Measurements from ENCODE around the gene TMCO4.

The TMCO4 gene

DNA sequence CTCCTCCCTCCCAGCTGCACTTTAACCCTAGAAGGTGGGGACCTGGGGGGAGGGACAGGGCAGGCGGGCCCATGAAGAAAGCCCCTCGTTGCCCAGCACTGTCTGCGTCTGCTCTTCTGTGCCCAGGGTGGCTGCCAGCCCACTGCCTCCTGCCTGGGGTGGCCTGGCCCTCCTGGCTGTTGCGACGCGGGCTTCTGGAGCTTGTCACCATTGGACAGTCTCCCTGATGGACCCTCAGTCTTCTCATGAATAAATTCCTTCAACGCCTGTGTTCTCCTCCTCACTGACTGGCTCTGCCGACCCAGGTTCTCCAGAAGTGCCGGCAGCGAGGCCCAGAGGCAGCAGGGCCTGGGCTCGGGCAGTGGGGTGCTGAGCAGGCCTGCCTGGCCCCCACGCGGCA is 141.5 kb downstream of the TMCO4 start:
- no peak for DNase-seq

DNA sequence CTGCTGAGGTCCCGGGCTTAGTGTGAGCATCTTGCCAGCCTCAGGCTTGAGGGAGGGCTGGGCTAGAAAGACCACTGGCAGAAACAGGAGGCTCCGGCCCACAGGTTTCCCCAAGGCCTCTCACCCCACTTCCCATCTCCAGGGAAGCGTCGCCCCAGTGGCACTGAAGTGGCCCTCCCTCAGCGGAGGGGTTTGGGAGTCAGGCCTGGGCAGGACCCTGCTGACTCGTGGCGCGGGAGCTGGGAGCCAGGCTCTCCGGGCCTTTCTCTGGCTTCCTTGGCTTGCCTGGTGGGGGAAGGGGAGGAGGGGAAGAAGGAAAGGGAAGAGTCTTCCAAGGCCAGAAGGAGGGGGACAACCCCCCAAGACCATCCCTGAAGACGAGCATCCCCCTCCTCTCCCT is 142.2 kb downstream of the TMCO4 start:
- no peak for DNase-seq

DNA sequence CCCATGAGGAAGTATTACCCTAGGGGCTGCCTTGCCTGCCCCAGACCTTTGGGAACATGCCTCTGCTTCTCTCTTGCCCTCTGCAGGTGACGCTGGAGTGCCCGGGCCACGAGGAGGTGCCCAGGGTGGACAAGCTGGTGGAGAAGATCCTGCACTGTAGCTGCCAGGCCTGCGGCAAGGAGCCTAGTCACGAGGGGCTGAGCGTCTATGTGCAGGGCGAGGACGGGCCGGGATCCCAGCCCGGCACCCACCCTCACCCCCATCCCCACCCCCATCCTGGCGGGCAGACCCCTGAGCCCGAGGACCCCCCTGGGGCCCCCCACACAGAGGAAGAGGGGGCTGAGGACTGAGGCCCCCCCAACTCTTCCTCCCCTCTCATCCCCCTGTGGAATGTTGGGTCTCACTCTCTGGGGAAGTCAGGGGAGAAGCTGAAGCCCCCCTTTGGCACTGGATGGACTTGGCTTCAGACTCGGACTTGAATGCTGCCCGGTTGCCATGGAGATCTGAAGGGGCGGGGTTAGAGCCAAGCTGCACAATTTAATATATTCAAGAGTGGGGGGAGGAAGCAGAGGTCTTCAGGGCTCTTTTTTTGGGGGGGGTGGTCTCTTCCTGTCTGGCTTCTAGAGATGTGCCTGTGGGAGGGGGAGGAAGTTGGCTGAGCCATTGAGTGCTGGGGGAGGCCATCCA is 142.8 kb downstream of the TMCO4 start:
- DNase-seq, result no peak

DNA sequence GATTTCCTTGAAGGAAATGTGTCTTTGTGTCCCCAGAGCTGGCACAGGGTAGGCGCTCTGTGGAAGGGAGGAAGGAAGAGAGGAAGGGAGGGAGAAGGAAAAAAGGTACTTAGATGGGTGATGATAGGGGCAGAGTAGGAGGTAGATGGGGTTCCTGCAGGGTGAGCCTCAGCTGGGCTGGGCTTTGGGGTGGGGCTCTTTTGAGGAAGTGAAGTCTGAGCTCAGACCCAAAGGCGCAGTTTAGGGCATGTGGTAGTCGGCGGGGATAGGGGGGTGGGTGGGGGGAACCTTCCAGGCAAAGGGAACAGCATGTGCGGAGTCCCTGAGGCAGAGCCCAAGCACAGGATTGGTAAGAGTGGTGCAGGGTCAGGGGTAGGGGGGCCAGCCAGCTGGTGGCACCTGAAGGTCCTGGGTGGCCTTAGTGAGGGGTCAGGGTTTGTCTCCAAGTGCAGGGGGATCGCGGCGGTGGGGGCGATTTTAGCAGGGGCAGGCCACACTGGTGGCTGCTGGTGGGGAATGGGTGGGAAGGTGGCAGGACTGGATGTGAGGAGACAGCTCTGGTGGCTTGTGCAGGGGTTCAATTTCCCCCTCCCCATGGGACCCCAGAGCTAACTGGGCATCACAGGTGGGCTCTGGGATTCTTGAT is 143.5 kb downstream of the TMCO4 start:
- no peak for DNase-seq

GRCh38 chr1:19655718-19656080 is 144.0 kb downstream of the TMCO4 start:
- no peak for DNase-seq

- DNase-seq, result no peak
Observed at GRCh38 chr1:19654886-19655717, 144.6 kb downstream of the TMCO4 start.

DNA sequence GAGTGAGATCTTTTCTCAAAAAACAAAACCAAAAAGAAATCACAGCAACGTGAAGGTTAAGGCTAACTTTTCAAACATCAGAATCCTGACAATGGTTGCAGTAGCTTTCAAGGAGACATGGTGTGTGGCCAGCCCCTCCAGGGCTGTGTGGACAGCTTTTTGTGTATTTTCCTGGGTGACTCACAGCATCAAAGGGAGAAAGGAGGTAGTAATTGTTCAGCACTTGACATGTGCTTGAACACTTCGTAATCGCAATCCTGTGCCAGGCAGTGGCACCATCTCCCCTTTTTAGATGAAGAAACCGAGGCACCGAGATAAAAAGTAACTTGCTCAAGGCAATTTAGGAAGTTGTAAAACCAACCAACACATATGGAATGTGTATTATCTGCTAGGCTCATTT is 145.3 kb downstream of the TMCO4 start:
- no peak for DNase-seq

- peak in 36 of 56 donors; percentile 13 to 65 (median 31) for DNase-seq
Observed at GRCh38 chr1:19651141-19651737, 148.5 kb downstream of the TMCO4 start.

- DNase-seq, result peak in 3 of 56 donors; percentile 14 to 27 (median 21)
Observed at GRCh38 chr1:19650416-19651140, 149.1 kb downstream of the TMCO4 start.

DNA sequence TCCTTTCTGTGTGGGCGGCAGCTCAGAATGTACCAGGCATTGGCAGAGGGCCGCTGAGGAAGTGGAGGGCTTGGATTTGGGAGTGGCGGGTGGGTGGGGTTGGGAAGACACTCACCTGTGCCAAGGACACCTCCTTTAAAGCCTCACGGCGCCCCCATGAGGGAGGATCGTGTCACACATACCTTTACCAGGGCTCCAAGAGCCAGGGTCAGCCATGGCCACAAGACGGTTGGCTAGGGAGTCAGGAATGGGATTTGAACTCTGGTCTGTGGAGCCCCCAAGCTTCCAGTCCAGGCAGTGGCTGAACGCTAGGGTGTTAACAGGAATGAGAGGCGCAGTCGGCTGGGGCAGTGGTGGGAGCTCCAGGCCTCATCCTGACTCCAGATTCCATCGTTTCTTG is 151.0 kb downstream of the TMCO4 start:
- DNase-seq, result peak in 2 of 56 donors; percentile 13 to 19

DNA sequence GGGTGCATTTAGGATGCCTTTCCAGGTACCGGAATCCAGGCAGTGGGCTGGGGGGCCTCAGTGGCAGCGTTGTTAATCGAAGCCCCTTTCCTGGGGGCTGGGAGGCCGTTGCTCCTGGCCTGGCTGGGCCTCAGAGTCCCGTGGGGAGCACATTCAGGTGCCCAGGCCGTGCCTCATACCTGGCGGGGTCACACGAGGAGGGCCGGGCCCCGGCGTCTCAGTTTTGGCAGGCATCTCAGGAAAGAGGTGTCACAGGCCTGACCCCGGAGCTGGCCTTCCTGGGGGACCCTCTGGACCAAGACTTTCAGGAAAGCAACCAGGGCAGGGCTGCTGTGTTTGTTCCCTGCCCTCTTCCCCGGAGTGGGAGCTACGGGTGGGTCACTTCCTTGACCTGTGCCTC is 151.5 kb downstream of the TMCO4 start:
- no peak for DNase-seq

- no peak for DNase-seq
Observed at GRCh38 chr1:19647643-19648042, 152.1 kb downstream of the TMCO4 start.

DNA sequence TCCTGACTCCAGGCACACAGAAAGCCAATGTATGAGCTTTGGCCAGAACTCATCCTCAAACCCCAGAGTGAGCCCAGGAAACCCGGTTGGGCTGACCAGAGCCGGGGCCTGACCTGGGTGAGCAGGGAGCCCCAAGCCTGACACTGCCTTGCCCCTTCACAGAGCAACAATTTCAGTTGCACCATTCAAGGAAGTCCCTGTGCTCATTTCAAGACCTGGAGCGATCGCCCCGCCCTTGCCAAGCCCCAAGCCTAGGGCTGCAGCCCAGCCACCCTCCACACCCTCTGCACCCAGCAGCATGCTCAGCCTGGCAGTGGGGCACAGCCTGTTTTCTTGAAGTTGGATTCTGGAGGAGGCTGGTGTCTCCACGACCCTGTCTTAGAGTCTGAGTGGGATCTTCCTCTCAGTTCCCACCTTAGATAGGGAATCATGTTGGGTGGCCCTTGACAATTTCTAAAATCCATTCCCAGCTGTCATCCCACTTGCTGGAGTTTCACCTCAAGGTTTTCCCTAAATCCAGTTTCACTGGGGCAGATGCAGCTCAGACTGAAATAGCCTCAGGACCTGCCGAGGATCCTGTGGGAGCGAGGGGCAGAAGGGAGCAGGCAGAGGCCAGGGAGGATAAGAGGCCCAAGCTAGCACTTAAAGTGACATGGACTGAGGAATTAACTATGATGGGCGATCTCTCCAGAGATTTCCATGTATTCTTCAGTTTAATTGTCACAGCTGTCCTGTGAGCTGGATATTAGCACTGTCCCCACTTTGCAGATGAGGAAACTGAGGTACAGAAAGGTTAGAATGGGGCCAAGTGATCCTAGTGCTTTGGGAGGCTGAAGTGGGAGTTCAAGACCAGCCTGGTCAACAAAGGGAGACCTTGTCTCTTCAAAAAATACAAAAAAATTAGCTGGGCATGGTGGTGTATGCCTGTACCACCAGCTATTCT is 153.1 kb downstream of the TMCO4 start:
- no peak for DNase-seq

- no peak for DNase-seq
Observed at GRCh38 chr1:19645411-19646251, 154.1 kb downstream of the TMCO4 start.

GRCh38 chr1:19644681-19645410 is 154.9 kb downstream of the TMCO4 start:
- DNase-seq, result peak in 2 of 56 donors; percentile 17 to 50

GRCh38 chr1:19644395-19644680 is 155.4 kb downstream of the TMCO4 start:
- DNase-seq, result no peak

DNA sequence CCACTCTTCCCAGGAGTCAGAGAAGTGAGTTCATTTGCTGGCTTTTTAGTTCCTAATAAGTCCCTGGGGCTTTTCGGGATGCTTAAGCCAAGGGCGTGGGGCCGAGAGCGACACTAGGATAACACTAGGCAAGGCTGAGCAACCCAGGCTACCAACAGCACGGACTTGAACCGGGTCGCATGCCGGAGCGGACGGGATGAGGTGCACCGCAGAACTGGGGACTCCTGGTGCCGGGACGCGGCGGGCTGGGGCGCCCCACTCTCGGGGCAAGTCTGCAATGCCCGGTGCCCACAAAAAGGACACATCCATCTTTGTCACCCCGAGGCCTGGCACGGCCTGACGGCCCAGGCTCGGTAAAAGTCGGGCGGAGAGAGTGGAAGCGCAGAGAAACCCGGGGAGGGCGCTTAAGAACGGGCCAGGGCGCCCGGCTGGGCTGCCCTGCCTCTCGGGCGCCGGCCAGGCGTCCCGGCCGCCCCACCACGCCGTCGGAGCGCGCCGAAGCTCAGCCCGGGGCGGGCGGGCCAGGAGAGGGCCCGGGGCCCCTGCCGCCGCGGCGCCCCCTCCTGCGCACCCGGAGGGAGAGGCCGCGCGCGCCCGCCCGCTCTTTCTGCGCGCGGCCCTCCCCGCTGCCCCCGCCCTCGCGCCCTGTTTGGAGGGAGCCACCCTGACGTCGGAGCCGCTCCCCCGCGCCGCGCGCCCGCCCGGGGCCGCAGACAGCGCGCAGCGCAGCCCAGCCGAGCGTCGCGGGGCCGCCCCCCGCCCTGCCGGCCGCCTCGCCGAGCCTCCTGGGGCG is 155.9 kb downstream of the TMCO4 start, which contains the start of gene NBL1:
Gene NBL1, plus strand, starts transcription at position 710 of the 793 bp plus-strand sequence. CDS start 10,720 bp downstream, outside the sequence.
- peak in 21 of 56 donors; percentile 7 to 68 (median 31) for DNase-seq

GRCh38 chr1:19643121-19643520 is 156.6 kb downstream of the TMCO4 start:
- no peak for DNase-seq

Measured in nucleus accumbens (tissue), 56 donors.